ENCODE data around the gene PRR19.

- TF ChIP-seq CTCF (IDR thresholded peaks at IDR 0.05; ENCODE audit: insufficient read depth, low read length) (no peak), REST (IDR thresholded peaks at IDR 0.05; ENCODE audit: insufficient replicate concordance, low read depth) (no peak), POLR2AphosphoS5 (IDR thresholded peaks at IDR 0.05; ENCODE audit: low read depth) (no peak)
Measured at GRCh38 chr19:42281146-42281826, 20.6 kb upstream of the PRR19 start.

Measured in HL-60 (cell line).